T-cell (primary cell): ENCODE results near the gene KIF3C. TPM values are rescaled to one million over a fixed set of nuclear protein-coding genes. Genes with fewer than 3 reads are reported as not detected.

ENCODE experiments used
- total RNA-seq, 35 experiments: library from RNA in 6 of 35; stranded (reverse) in 6 of 35; fragments of 120-200 nt in 1 of 35; gene quantifications; one replicate each; pipeline versions ENCODE4 v1.2.1 to v1.2.4 and lab custom pipeline; 2013 to 2026

KIF3C gene
- total RNA-seq, 5 donors from 2014 or later (not counting 1 experiment from before 2014, with no cell fraction given) = 3.3 to 8.6 (median 6.9) TPM

Other genes starting within 250 kb of the KIF3C start
- gene ASXL2, start 104.0 kb downstream of the KIF3C start, total RNA-seq = 10 to 100 TPM; 36.3 to 53.2 (median 48.3) TPM
- 10 to 100 TPM; 35.0 to 78.7 (median 71.2) TPM for gene RAB10, start 51.6 kb upstream of the KIF3C start, total RNA-seq
- gene GAREM2, start 190.6 kb upstream of the KIF3C start, total RNA-seq = 1 to 10 TPM; 2.9 to 9.1 (median 5.2) TPM